BLaER1 (cell line): ENCODE results near the gene OSBPL10.

Source experiments
- H3K27ac ChIP-seq: shearing (Covaris generic); formaldehyde crosslinking; 2 replicates; pipeline ENCODE4 v1.8.1; 2022
- H3K27me3 ChIP-seq: shearing (Covaris generic); formaldehyde crosslinking; 2 replicates; pipeline ENCODE4 v1.8.1; 2022
- H3K36me3 ChIP-seq: shearing (Covaris generic); formaldehyde crosslinking; 2 replicates; pipeline ENCODE4 v1.8.1; 2022
- H3K4me1 ChIP-seq: shearing (Covaris generic); formaldehyde crosslinking; 2 replicates; pipeline ENCODE4 v1.8.1; 2022
- H3K4me2 ChIP-seq: shearing (Covaris generic); formaldehyde crosslinking; 2 replicates; pipeline ENCODE4 v1.8.1; 2022
- H3K4me3 ChIP-seq: shearing (Covaris generic); formaldehyde crosslinking; 2 replicates; pipeline ENCODE4 v1.8.1; 2022
- H3K9ac ChIP-seq: shearing (Covaris generic); formaldehyde crosslinking; 2 replicates; pipeline ENCODE4 v1.8.1; 2022
- H3K9me3 ChIP-seq: shearing (Covaris generic); formaldehyde crosslinking; 2 replicates; pipeline ENCODE4 v1.8.1; 2022
- H4K20me1 ChIP-seq: shearing (Covaris generic); formaldehyde crosslinking; 2 replicates; pipeline ENCODE4 v1.8.1; 2022
- Cebpa-rat ChIP-seq: shearing (Covaris generic); IDR thresholded peaks from 2 replicates; pipeline ENCODE4 v1.8.1; 2022

The OSBPL10 gene

GRCh38 chr3:31622636-31623288 is 358.3 kb downstream of the OSBPL10 start:
- Histone ChIP-seq H4K20me1 (peaks cover 3% of the 10 kb centered on the region; the same call in 1 of the 2 replicates), H3K27ac (no peak overlapping the region), H3K9ac (no peak overlapping the region), H3K4me2 (no peak overlapping the region), H3K4me3 (no peak overlapping the region), H3K9me3 (no peaks in the 10 kb centered on the region), H3K4me1 (no peaks in the 10 kb centered on the region), H3K36me3 (peaks cover 89% of the 10 kb centered on the region), H3K27me3 (no peaks in the 10 kb centered on the region)
- TF ChIP-seq Cebpa-rat: no peak

- no peaks in the 10 kb centered on the region for H3K9me3 ChIP-seq
- H3K4me1 ChIP-seq: no peaks in the 10 kb centered on the region
- no peak overlapping the region for H3K4me3 ChIP-seq
- H3K27ac ChIP-seq: no peak overlapping the region
- H3K9ac ChIP-seq: no peak overlapping the region
- no peak for TF ChIP-seq Cebpa-rat
- no peak overlapping the region for H3K4me2 ChIP-seq
- peaks cover 18% of the 10 kb centered on the region for H4K20me1 ChIP-seq
- no peaks in the 10 kb centered on the region for H3K27me3 ChIP-seq
- H3K36me3 ChIP-seq: peaks cover 90% of the 10 kb centered on the region
Measured at GRCh38 chr3:31621314-31621713, 359.7 kb downstream of the OSBPL10 start.

- Histone ChIP-seq H3K4me2 (no peak overlapping the region), H3K4me1 (no peaks in the 10 kb centered on the region), H3K9me3 (no peaks in the 10 kb centered on the region), H3K9ac (no peak overlapping the region), H3K4me3 (no peak overlapping the region), H3K27ac (no peak overlapping the region), H4K20me1 (peaks cover 24% of the 10 kb centered on the region), H3K36me3 (peaks cover 90% of the 10 kb centered on the region), H3K27me3 (no peaks in the 10 kb centered on the region)
- TF ChIP-seq Cebpa-rat: no peak
Measured at GRCh38 chr3:31620656-31621055, 360.4 kb downstream of the OSBPL10 start.

GRCh38 chr3:31616711-31617110 is 364.4 kb downstream of the OSBPL10 start:
- H3K4me3 ChIP-seq: no peak overlapping the region
- H4K20me1 ChIP-seq: peaks cover 64% of the 10 kb centered on the region

GRCh38 chr3:31615071-31615875 is 365.8 kb downstream of the OSBPL10 start:
- Histone ChIP-seq H3K9me3 (no peaks in the 10 kb centered on the region), H4K20me1 (peaks cover 78% of the 10 kb centered on the region), H3K4me2 (no peak overlapping the region), H3K36me3 (peaks cover 56% of the 10 kb centered on the region), H3K9ac (no peak overlapping the region), H3K27ac (no peak overlapping the region), H3K27me3 (no peaks in the 10 kb centered on the region), H3K4me1 (no peaks in the 10 kb centered on the region), H3K4me3 (no peak overlapping the region)
- TF ChIP-seq Cebpa-rat: no peak

More at GRCh38 chr3:31616711-31617110, 364.4 kb downstream of the OSBPL10 start:
- no peak overlapping the region for H3K27ac ChIP-seq
- no peak for TF ChIP-seq Cebpa-rat
- peaks cover 62% of the 10 kb centered on the region for H3K36me3 ChIP-seq
- no peaks in the 10 kb centered on the region for H3K4me1 ChIP-seq
- H3K27me3 ChIP-seq: no peaks in the 10 kb centered on the region
- no peaks in the 10 kb centered on the region for H3K9me3 ChIP-seq
- H3K4me2 ChIP-seq: no peak overlapping the region
- H3K9ac ChIP-seq: no peak overlapping the region

GRCh38 chr3:31614162-31614921 is 366.7 kb downstream of the OSBPL10 start:
- Histone ChIP-seq H3K27ac (no peak overlapping the region), H4K20me1 (peaks cover 86% of the 10 kb centered on the region), H3K27me3 (no peaks in the 10 kb centered on the region), H3K4me3 (no peak overlapping the region), H3K9ac (no peak overlapping the region), H3K4me1 (no peaks in the 10 kb centered on the region), H3K4me2 (no peak overlapping the region), H3K9me3 (no peaks in the 10 kb centered on the region), H3K36me3 (peaks cover 48% of the 10 kb centered on the region)
- TF ChIP-seq Cebpa-rat: no peak

- 0 out of 2 replicates have a peak, but pooled peaks cover under 1% of the 10 kb centered on the region for H3K9me3 ChIP-seq
- no peak overlapping the region for H3K4me3 ChIP-seq
- TF ChIP-seq Cebpa-rat: no peak
- H4K20me1 ChIP-seq: peaks cover 93% of the 10 kb centered on the region
- no peaks in the 10 kb centered on the region for H3K27me3 ChIP-seq
- peaks cover 48% of the 10 kb centered on the region for H3K36me3 ChIP-seq
- H3K9ac ChIP-seq: no peak overlapping the region
- no peak overlapping the region for H3K27ac ChIP-seq
- no peaks in the 10 kb centered on the region for H3K4me1 ChIP-seq
- H3K4me2 ChIP-seq: no peak overlapping the region
Measured at GRCh38 chr3:31613654-31614053, 367.4 kb downstream of the OSBPL10 start.

GRCh38 chr3:31613177-31613576 is 367.9 kb downstream of the OSBPL10 start:
- H3K9me3 ChIP-seq: peaks cover 5% of the 10 kb centered on the region; the same call in 1 of the 2 replicates
- peaks cover 98% of the 10 kb centered on the region for H4K20me1 ChIP-seq
- H3K9ac ChIP-seq: no peak overlapping the region
- H3K27ac ChIP-seq: no peak overlapping the region
- no peaks in the 10 kb centered on the region for H3K27me3 ChIP-seq
- H3K36me3 ChIP-seq: peaks cover 49% of the 10 kb centered on the region
- no peak for TF ChIP-seq Cebpa-rat
- H3K4me3 ChIP-seq: no peak overlapping the region
- no peak overlapping the region for H3K4me2 ChIP-seq
- no peaks in the 10 kb centered on the region for H3K4me1 ChIP-seq
